Spleen (tissue), 11 donors: Measurements from ENCODE around the gene SAV1. TPM values are rescaled to one million over a fixed set of nuclear protein-coding genes. Genes with fewer than 3 reads are reported as not detected.

Source experiments
- DNase-seq: peaks from one replicate; pipeline ENCODE4 v3.0.0-alpha.2; 2020
- H3K27ac ChIP-seq, 8 donors: fragments of 200-600 bp; sonication (generic) in 7 of 8; 1 replicate in 4 of 8; 2 replicates in 4 of 8; pipeline versions ENCODE4 v1.5.0 to v1.8.0; 2016 to 2021; ENCODE audit warnings: inconsistent platforms in 4 of 8, mild to moderate bottlenecking in 4 of 8, moderate library complexity in 1 of 8
- H3K27me3 ChIP-seq, 7 donors: fragments of 200-600 bp; sonication (generic) in 6 of 7; replicated peaks in 1 of 7; 1 replicate in 4 of 7; 2 replicates in 3 of 7; pipeline versions ENCODE4 v1.5.0 to v1.8.0; 2016 to 2021; ENCODE audit warnings: inconsistent platforms in 3 of 7, mild to moderate bottlenecking in 1 of 7
- H3K36me3 ChIP-seq, 6 donors: fragments of 200-600 bp; sonication (generic) in 5 of 6; 1 replicate in 4 of 6; 2 replicates in 2 of 6; pipeline versions ENCODE4 v1.5.0 to v1.8.0; 2016 to 2021; ENCODE audit warnings: inconsistent platforms in 2 of 6
- H3K4me1 ChIP-seq, 6 donors: fragments of 200-600 bp; sonication (generic) in 5 of 6; 1 replicate in 3 of 6; 2 replicates in 3 of 6; pipeline versions ENCODE4 v1.5.0 to v1.8.0; 2016 to 2021; ENCODE audit warnings: inconsistent platforms in 3 of 6
- H3K4me3 ChIP-seq, 8 donors: fragments of 200-600 bp; sonication (generic) in 7 of 8; 1 replicate in 4 of 8; 2 replicates in 4 of 8; pipeline versions ENCODE4 v1.5.0 to v1.8.0; 2016 to 2021; ENCODE audit warnings: inconsistent platforms in 4 of 8, mild to moderate bottlenecking in 4 of 8, moderate library complexity in 2 of 8
- H3K9me3 ChIP-seq, 8 donors: fragments of 200-600 bp; sonication (generic) in 7 of 8; 1 replicate in 4 of 8; 2 replicates in 4 of 8; pipeline versions ENCODE4 v1.5.0 to v1.8.0; 2016 to 2021; ENCODE audit warnings: inconsistent platforms in 4 of 8
- CTCF ChIP-seq, 11 experiments: fragments of 200-600 bp in 7 of 11; fragments of 450-650 bp in 4 of 11; sonication (generic) in 4 of 11; IDR thresholded peaks in 8 of 11; conservative IDR thresholded peaks in 3 of 11; 1 replicate in 7 of 11; 2 replicates in 4 of 11; pipeline versions ENCODE4 v1.4.0 to v1.8.0; 2016 to 2021; ENCODE audit warnings: antibody characterized with exemption in 11 of 11, inconsistent platforms in 4 of 11, mild to moderate bottlenecking in 1 of 11
- POLR2A ChIP-seq, 3 donors: fragments of 450-650 bp; IDR thresholded peaks; one replicate each; pipeline ENCODE4 v1.5.1; 2017; ENCODE audit warnings: antibody characterized with exemption in 3 of 3, mild to moderate bottlenecking in 1 of 3
- POLR2AphosphoS5 ChIP-seq, 3 donors: sonication (generic); formaldehyde crosslinking; IDR thresholded peaks; one replicate each; pipeline ENCODE4 v1.5.1; 2017; ENCODE audit warnings: antibody characterized with exemption in 3 of 3
- WGBS, 5 donors: extraction: QIAGEN DNeasy Blood & Tissue Kit in 3 of 5; methylation state at CpG; one replicate each; pipeline versions ENCODE4 v1.1.5 to v1.1.7; 2013 to 2018; 5-methylcytosine and 5-hydroxymethylcytosine counted together
- intact Hi-C: fragments of 100-400 bp; cut with DNase I; formaldehyde crosslinking; loops from one replicate; pipeline ENCODE4 v1.15.0; 2023; ENCODE audit warnings: low total_unique reads
- polyA plus RNA-seq, 3 donors: library from polyadenylated mRNA; stranded (reverse); fragments of 200-250 nt; gene quantifications; one replicate each; pipeline ENCODE4 v1.2.1, GENCODE V29; 2013
- total RNA-seq, 7 donors: library from RNA; depleted of rRNA in 3 of 7; stranded (reverse); fragments of >200 nt in 3 of 7; fragmentation: NEBNext Ultra II Directional in 4 of 7; extraction: Animal tissue kit (Norgen Biotek cat#: 25700) in 4 of 7; gene quantifications; one replicate each; pipeline versions ENCODE4 v1.1.0 to v1.2.1, GENCODE V29; 2016 to 2021
- donor health status: healthy with polysubstance abuse.
- donor health status: DM: no; HTN: no; CAD: no; lungs with moderate emphysema.
- donor health status: DM: no; HTN: no; CAD: no.
- donor health status: Bipolar disorder and iron deficiency.
- donor health status: healthy.
- donor health status: DM: no; HTN: no; CAD: no.
- donor health status: DM: yes; HTN: yes; CAD: no.

SAV1 gene
- total and polyA plus RNA-seq, 10 donors = 18.7 to 44.9 (median 30.4) TPM

GRCh38 chr14:50607761-50608160 is 60.3 kb downstream of the SAV1 start:
- Histone ChIP-seq H3K4me3 (no peak overlapping the region), H3K36me3 (no peaks in the 10 kb centered on the region), H3K4me1 (no peaks in the 10 kb centered on the region), H3K9me3 (no peaks in the 10 kb centered on the region), H3K27ac (no peak overlapping the region), H3K27me3 (no peaks in the 10 kb centered on the region)
- WGBS, 5 donors = 91 to 96% (median 94%) methylated on average over 1 of the region's 1 CpG
- TF ChIP-seq POLR2AphosphoS5 (IDR thresholded peaks at IDR 0.05) (no peak), CTCF (IDR thresholded peaks at IDR 0.05 in 8 of 11, conservative IDR thresholded peaks at IDR 0.05 in 3 of 11) (no peak), POLR2A (IDR thresholded peaks at IDR 0.05) (no peak)
- intact Hi-C loops = loop anchor here (10.0 kb wide), 1 partner anchor 167 kb away; no protein-coding TSS in a partner anchor
- no peak for DNase-seq

- Histone ChIP-seq H3K4me1 (no peaks in the 10 kb centered on the region), H3K9me3 (no peaks in the 10 kb centered on the region), H3K27me3 (no peaks in the 10 kb centered on the region), H3K4me3 (no peak overlapping the region), H3K36me3 (no peaks in the 10 kb centered on the region), H3K27ac (no peak overlapping the region)
- no peak for DNase-seq
- TF ChIP-seq CTCF (IDR thresholded peaks at IDR 0.05 in 8 of 11, conservative IDR thresholded peaks at IDR 0.05 in 3 of 11) (no peak), POLR2AphosphoS5 (IDR thresholded peaks at IDR 0.05) (no peak), POLR2A (IDR thresholded peaks at IDR 0.05) (no peak)
- intact Hi-C loops = loop anchor here (10.0 kb wide), 1 partner anchor 168 kb away; no protein-coding TSS in a partner anchor
- 80 to 93% (median 87%) methylated on average over 3 of the region's 3 CpGs for WGBS, 5 donors
Observed at GRCh38 chr14:50607181-50607580, 60.9 kb downstream of the SAV1 start.

GRCh38 chr14:50606468-50606867 is 61.6 kb downstream of the SAV1 start:
- no peaks in the 10 kb centered on the region for H3K27me3 ChIP-seq
- intact Hi-C loops = loop anchor here (10.0 kb wide), 1 partner anchor 168 kb away; no protein-coding TSS in a partner anchor
- TF ChIP-seq POLR2AphosphoS5 (IDR thresholded peaks at IDR 0.05) = no peak
- no peak for TF ChIP-seq CTCF (IDR thresholded peaks at IDR 0.05 in 8 of 11, conservative IDR thresholded peaks at IDR 0.05 in 3 of 11)
- TF ChIP-seq POLR2A (IDR thresholded peaks at IDR 0.05) = no peak

GRCh38 chr14:50605766-50606165 is 62.3 kb downstream of the SAV1 start:
- 0 to 20% (median 0%) methylated on average over 1 of the region's 1 CpG for WGBS, 5 donors

More at GRCh38 chr14:50606468-50606867, 61.6 kb downstream of the SAV1 start:
- no peak overlapping the region for H3K4me3 ChIP-seq
- H3K4me1 ChIP-seq = no peaks in the 10 kb centered on the region
- H3K9me3 ChIP-seq = no peaks in the 10 kb centered on the region
- WGBS, 5 donors = 85 to 96% (median 94%) methylated on average over 2 of the region's 2 CpGs
- H3K27ac ChIP-seq = no peak overlapping the region
- no peak for DNase-seq
- no peaks in the 10 kb centered on the region for H3K36me3 ChIP-seq

More at GRCh38 chr14:50605766-50606165, 62.3 kb downstream of the SAV1 start:
- intact Hi-C loops = loop anchor here (10.0 kb wide), 1 partner anchor 169 kb away; no protein-coding TSS in a partner anchor
- no peak overlapping the region for H3K4me3 ChIP-seq
- no peak for DNase-seq
- no peak overlapping the region for H3K27ac ChIP-seq
- H3K27me3 ChIP-seq = no peaks in the 10 kb centered on the region
- no peaks in the 10 kb centered on the region for H3K36me3 ChIP-seq
- H3K4me1 ChIP-seq = no peaks in the 10 kb centered on the region
- H3K9me3 ChIP-seq = no peaks in the 10 kb centered on the region
- TF ChIP-seq POLR2A (IDR thresholded peaks at IDR 0.05) (no peak), CTCF (IDR thresholded peaks at IDR 0.05 in 8 of 11, conservative IDR thresholded peaks at IDR 0.05 in 3 of 11) (no peak), POLR2AphosphoS5 (IDR thresholded peaks at IDR 0.05) (no peak)
